H9 (cell line): ENCODE data around the gene TINAG. TPM values are rescaled to one million over a fixed set of nuclear protein-coding genes. Genes with fewer than 3 reads are reported as not detected.

ENCODE experiments used
- DNase-seq: peaks from one replicate; pipeline ENCODE4 v3.0.0-alpha.2; 2017
- H2AFZ ChIP-seq: one replicate; pipeline ENCODE4 v1.6.1; 2013; ENCODE audit warnings: mild to moderate bottlenecking, low read length, control low read depth, moderate library complexity
- H2AK5ac ChIP-seq: 2 replicates; pipeline ENCODE4 v1.6.1; 2013; ENCODE audit warnings: low read length, control low read depth, mixed read lengths; ENCODE audit not compliant: insufficient read length
- H2BK120ac ChIP-seq: one replicate; pipeline ENCODE4 v1.6.1; 2013; ENCODE audit warnings: low read depth, mild to moderate bottlenecking, low read length, control low read depth, inconsistent platforms; ENCODE audit not compliant: poor library complexity, severe bottlenecking
- H2BK12ac ChIP-seq: 2 replicates; pipeline ENCODE4 v1.6.1; 2013; ENCODE audit warnings: low read length, control low read depth, mixed read lengths, low read depth; ENCODE audit not compliant: insufficient read length
- H2BK15ac ChIP-seq: 2 replicates; pipeline ENCODE4 v1.6.1; 2013; ENCODE audit warnings: low read depth, low read length, control low read depth
- H2BK20ac ChIP-seq: one replicate; pipeline ENCODE4 v1.6.1; 2013; ENCODE audit warnings: low read depth, mild to moderate bottlenecking, low read length, control low read depth, inconsistent platforms; ENCODE audit not compliant: poor library complexity, severe bottlenecking
- H2BK5ac ChIP-seq: 2 replicates; pipeline ENCODE4 v1.6.1; 2013; ENCODE audit warnings: low read length, control low read depth, mixed read lengths; ENCODE audit not compliant: insufficient read length
- H3K14ac ChIP-seq: 2 replicates; pipeline ENCODE4 v1.6.1; 2013; ENCODE audit warnings: low read length, control low read depth; ENCODE audit not compliant: insufficient read depth
- H3K18ac ChIP-seq: 2 replicates; pipeline ENCODE4 v1.6.1; 2013; ENCODE audit warnings: low read depth, mild to moderate bottlenecking, mixed read lengths, low read length, control low read depth; ENCODE audit not compliant: insufficient read length
- H3K23ac ChIP-seq: 2 replicates; pipeline ENCODE4 v1.6.1; 2013; ENCODE audit warnings: low read length, control low read depth, mixed read lengths, low read depth; ENCODE audit not compliant: insufficient read length
- H3K23me2 ChIP-seq: 2 replicates; pipeline ENCODE4 v1.6.1; 2013; ENCODE audit warnings: low read depth, mild to moderate bottlenecking, mixed read lengths, low read length, control low read depth; ENCODE audit not compliant: insufficient read length, poor library complexity, severe bottlenecking
- H3K27ac ChIP-seq: 2 replicates; pipeline ENCODE4 v1.5.1; 2013; ENCODE audit warnings: low read length, control low read depth, mixed read lengths, low read depth; ENCODE audit not compliant: insufficient read length
- H3K27me3 ChIP-seq: 2 replicates; pipeline ENCODE4 v1.6.1; 2013; ENCODE audit warnings: low read length, control low read depth, inconsistent platforms; ENCODE audit not compliant: insufficient read depth
- H3K4ac ChIP-seq: 2 replicates; pipeline ENCODE4 v1.6.1; 2013; ENCODE audit warnings: low read depth, mild to moderate bottlenecking, control low read depth, inconsistent platforms, low read length, moderate library complexity
- H3K4me1 ChIP-seq: 2 replicates; pipeline ENCODE4 v1.6.1; 2013; ENCODE audit warnings: low read length, control low read depth, inconsistent platforms; ENCODE audit not compliant: insufficient read depth
- H3K4me2 ChIP-seq: 2 replicates; pipeline ENCODE4 v1.6.1; 2013; ENCODE audit warnings: low read length, control low read depth, mixed read lengths; ENCODE audit not compliant: insufficient read length, insufficient read depth
- H3K56ac ChIP-seq: 2 replicates; pipeline ENCODE4 v1.6.1; 2013; ENCODE audit warnings: low read depth, mild to moderate bottlenecking, mixed read lengths, low read length, control low read depth; ENCODE audit not compliant: insufficient read length
- H3K79me1 ChIP-seq: 2 replicates; pipeline ENCODE4 v1.6.1; 2013; ENCODE audit warnings: low read depth, mild to moderate bottlenecking, moderate library complexity, low read length, control low read depth, inconsistent platforms; ENCODE audit not compliant: insufficient read depth, poor library complexity, severe bottlenecking
- H3K79me2 ChIP-seq: 2 replicates; pipeline ENCODE4 v1.6.1; 2013; ENCODE audit warnings: low read length, control low read depth, inconsistent platforms; ENCODE audit not compliant: insufficient read depth
- H3K9ac ChIP-seq: 2 replicates; pipeline ENCODE4 v1.6.1; 2013; ENCODE audit warnings: low read length, control low read depth, mixed read lengths; ENCODE audit not compliant: insufficient read length; ENCODE audit errors: extremely low read depth
- H3K9me3 ChIP-seq: one replicate; pipeline ENCODE4 v1.6.1; 2013; ENCODE audit warnings: low read depth, low read length, inconsistent platforms; ENCODE audit not compliant: control insufficient read depth
- H3T11ph ChIP-seq: one replicate; pipeline ENCODE4 v1.6.1; 2013; ENCODE audit warnings: mild to moderate bottlenecking, low read length, control low read depth, inconsistent platforms
- H4K20me1 ChIP-seq: one replicate; pipeline ENCODE4 v1.6.1; 2013; ENCODE audit not compliant: control insufficient read depth, insufficient read length, insufficient read depth
- H4K5ac ChIP-seq: 2 replicates; pipeline ENCODE4 v1.6.1; 2013; ENCODE audit warnings: low read depth, mild to moderate bottlenecking, mixed read lengths, low read length, control low read depth; ENCODE audit not compliant: insufficient read length
- H4K8ac ChIP-seq: replicated peaks from 2 replicates; pipeline ENCODE4 v1.6.1; 2013; ENCODE audit warnings: low read length, control low read depth, mixed read lengths, low read depth; ENCODE audit not compliant: insufficient read length
- H4K91ac ChIP-seq: 2 replicates; pipeline ENCODE4 v1.6.1; 2013; ENCODE audit warnings: low read depth, mild to moderate bottlenecking, moderate library complexity, mixed read lengths, low read length, control low read depth; ENCODE audit not compliant: insufficient read length
- H3K27ac Mint-ChIP-seq, 3 experiments: 2 replicates in 2 of 3; 3 replicates in 1 of 3; pipeline ENCODE4 v1.8.0; 2020 to 2021; ENCODE audit warnings: mixed read lengths in 3 of 3, mild to moderate bottlenecking in 1 of 3, moderate library complexity in 1 of 3
- H3K27me3 Mint-ChIP-seq: 2 replicates; pipeline ENCODE4 v1.8.0; 2021; ENCODE audit warnings: low read depth, mild to moderate bottlenecking, moderate library complexity, mixed read lengths
- H3K36me3 Mint-ChIP-seq, 3 experiments: 2 replicates in 2 of 3; 3 replicates in 1 of 3; pipeline ENCODE4 v1.8.0; 2020 to 2021; ENCODE audit warnings: low read depth in 3 of 3, mixed read lengths in 3 of 3; ENCODE audit not compliant: insufficient read depth in 1 of 3
- H3K4me1 Mint-ChIP-seq, 2 experiments: 2 replicates each; pipeline ENCODE4 v1.8.0; 2020; ENCODE audit warnings: mixed read lengths in 2 of 2
- H3K4me3 Mint-ChIP-seq, 2 experiments: 2 replicates in 1 of 2; 3 replicates in 1 of 2; pipeline ENCODE4 v1.8.0; 2020 to 2021; ENCODE audit warnings: mild to moderate bottlenecking in 2 of 2, mixed read lengths in 2 of 2, moderate library complexity in 1 of 2
- H3K9me3 Mint-ChIP-seq, 2 experiments: 2 replicates in 1 of 2; 3 replicates in 1 of 2; pipeline ENCODE4 v1.8.0; 2020; ENCODE audit warnings: mild to moderate bottlenecking in 2 of 2, mixed read lengths in 2 of 2, moderate library complexity in 1 of 2
- WGBS: extraction: QIAGEN DNeasy Blood & Tissue Kit; methylation state at CpG from one replicate; pipeline ENCODE4 v1.1.7; 2013; ENCODE audit warnings: missing lambda C conversion rate, low lambda C conversion rate, mixed read lengths; ENCODE audit not compliant: insufficient read length; ENCODE audit errors: extremely low coverage; 5-methylcytosine and 5-hydroxymethylcytosine counted together
- total RNA-seq: library from RNA; stranded (reverse); gene quantifications from 2 replicates; pipeline ENCODE4 v1.2.1, GENCODE V29; 2021
- TF ChIP-seq, protein P1 (sequence below): fragments of 200-600 bp; sonication (generic); conservative IDR thresholded peaks from 3 replicates; pipeline ENCODE4 v1.8.0; 2021; ENCODE audit warnings: antibody characterized with exemption, mild to moderate bottlenecking

The TINAG gene
- total RNA-seq, 1 experiment from 2014 or later: not detected

DNA sequence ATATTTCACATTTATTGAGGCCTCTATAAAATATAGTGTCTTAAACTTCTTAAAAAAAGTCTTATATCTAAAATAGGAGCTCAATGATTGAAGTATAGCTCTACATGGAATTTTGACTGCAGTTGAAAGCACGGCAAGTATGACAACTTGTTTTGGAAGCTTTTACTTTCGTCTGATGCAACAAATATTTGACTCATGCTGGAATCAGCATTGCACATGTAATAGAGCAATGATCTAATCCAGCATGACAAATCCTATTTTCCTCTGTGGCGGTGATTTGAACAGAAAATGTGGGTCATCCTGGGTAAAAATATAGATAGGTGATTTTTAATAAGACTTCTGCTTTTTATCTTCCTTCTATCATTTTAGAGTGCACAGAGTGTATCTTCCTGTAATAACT lies 111.6 kb downstream of the TINAG start:
- H3K27ac ChIP-seq: no peak overlapping the region
- DNase-seq: no peak
- no peak overlapping the region for H3K27ac Mint-ChIP-seq
- H3K27me3 Mint-ChIP-seq: no peaks in the 10 kb centered on the region
- H3K36me3 Mint-ChIP-seq: peaks cover 0 to 6% (median 0%) of the 10 kb centered on the region in 3 experiments; a peak in 3 of 7 replicates
- no peaks in the 10 kb centered on the region for H3K23me2 ChIP-seq
- H3K27me3 ChIP-seq: no peaks in the 10 kb centered on the region
- H3K14ac ChIP-seq: no peak overlapping the region
- no peak overlapping the region for H2BK12ac ChIP-seq
- H3K9me3 Mint-ChIP-seq: peaks cover 3 to 4% of the 10 kb centered on the region in 2 experiments; a peak in 2 of 5 replicates
- no peak overlapping the region for H2BK120ac ChIP-seq
- H3T11ph ChIP-seq: no peak overlapping the region
- H3K4me3 Mint-ChIP-seq: no peak overlapping the region
- H4K20me1 ChIP-seq: no peaks in the 10 kb centered on the region
- TF ChIP-seq, protein P1, sequence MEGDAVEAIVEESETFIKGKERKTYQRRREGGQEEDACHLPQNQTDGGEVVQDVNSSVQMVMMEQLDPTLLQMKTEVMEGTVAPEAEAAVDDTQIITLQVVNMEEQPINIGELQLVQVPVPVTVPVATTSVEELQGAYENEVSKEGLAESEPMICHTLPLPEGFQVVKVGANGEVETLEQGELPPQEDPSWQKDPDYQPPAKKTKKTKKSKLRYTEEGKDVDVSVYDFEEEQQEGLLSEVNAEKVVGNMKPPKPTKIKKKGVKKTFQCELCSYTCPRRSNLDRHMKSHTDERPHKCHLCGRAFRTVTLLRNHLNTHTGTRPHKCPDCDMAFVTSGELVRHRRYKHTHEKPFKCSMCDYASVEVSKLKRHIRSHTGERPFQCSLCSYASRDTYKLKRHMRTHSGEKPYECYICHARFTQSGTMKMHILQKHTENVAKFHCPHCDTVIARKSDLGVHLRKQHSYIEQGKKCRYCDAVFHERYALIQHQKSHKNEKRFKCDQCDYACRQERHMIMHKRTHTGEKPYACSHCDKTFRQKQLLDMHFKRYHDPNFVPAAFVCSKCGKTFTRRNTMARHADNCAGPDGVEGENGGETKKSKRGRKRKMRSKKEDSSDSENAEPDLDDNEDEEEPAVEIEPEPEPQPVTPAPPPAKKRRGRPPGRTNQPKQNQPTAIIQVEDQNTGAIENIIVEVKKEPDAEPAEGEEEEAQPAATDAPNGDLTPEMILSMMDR: no peak
- H3K79me1 ChIP-seq: no peaks in the 10 kb centered on the region
- H3K79me2 ChIP-seq: no peaks in the 10 kb centered on the region
- H2BK15ac ChIP-seq: no peak overlapping the region
- H4K8ac ChIP-seq: no peak overlapping the region
- no peak overlapping the region for H3K4ac ChIP-seq
- no CpG with 5 or more reads among the region's 3 CpGs for WGBS
- H4K91ac ChIP-seq: no peak overlapping the region
- no peaks in the 10 kb centered on the region for H3K9me3 ChIP-seq
- H3K4me1 Mint-ChIP-seq: no peaks in the 10 kb centered on the region
- H3K56ac ChIP-seq: no peak overlapping the region
- H2AK5ac ChIP-seq: no peak overlapping the region
- H3K4me2 ChIP-seq: no peak overlapping the region
- H2BK5ac ChIP-seq: no peak overlapping the region
- no peak overlapping the region for H3K9ac ChIP-seq
- no peak overlapping the region for H2AFZ ChIP-seq
- no peak overlapping the region for H2BK20ac ChIP-seq
- H3K4me1 ChIP-seq: no peaks in the 10 kb centered on the region
- H3K18ac ChIP-seq: no peak overlapping the region
- no peak overlapping the region for H3K23ac ChIP-seq
- no peak overlapping the region for H4K5ac ChIP-seq
